Ovary (tissue), 9 donors: Measurements from ENCODE around the gene CRPPA. TPM values are rescaled to one million over a fixed set of nuclear protein-coding genes. Genes with fewer than 3 reads are reported as not detected.

Source experiments
- DNase-seq, 5 donors: peaks; one replicate each; pipeline ENCODE4 v3.0.0-alpha.2; 2019 to 2020
- H3K27ac ChIP-seq, 2 donors: fragments of 200-600 bp; one replicate each; pipeline versions ENCODE4 v1.5.1 to v1.8.0; 2019 to 2022
- H3K27me3 ChIP-seq: fragments of 200-600 bp; one replicate; pipeline ENCODE4 v1.8.0; 2022
- H3K36me3 ChIP-seq: fragments of 200-600 bp; sonication (generic); one replicate; pipeline ENCODE4 v1.5.1; 2019
- H3K4me1 ChIP-seq: one replicate; pipeline ENCODE4 v1.8.1; 2013; ENCODE audit warnings: mild to moderate bottlenecking, moderate library complexity; ENCODE audit not compliant: insufficient read depth
- H3K4me3 ChIP-seq: fragments of 200-600 bp; sonication (generic); one replicate; pipeline ENCODE4 v1.5.1; 2017
- H3K9me3 ChIP-seq, 2 donors: fragments of 200-600 bp in 1 of 2; sonication (generic) in 1 of 2; one replicate each; pipeline versions ENCODE4 v1.5.1 to v1.8.1; 2013 to 2019; ENCODE audit warnings: mild to moderate bottlenecking in 1 of 2, moderate library complexity in 1 of 2
- CTCF ChIP-seq, 3 donors: fragments of 450-650 bp in 2 of 3; fragments of 200-600 bp in 1 of 3; IDR thresholded peaks; one replicate each; pipeline versions ENCODE4 v1.5.1 to v1.8.0; 2016 to 2022; ENCODE audit warnings: antibody characterized with exemption in 3 of 3, mild to moderate bottlenecking in 1 of 3
- EP300 ChIP-seq: sonication (generic); formaldehyde crosslinking; IDR thresholded peaks from one replicate; pipeline ENCODE4 v1.6.1; 2017; ENCODE audit warnings: antibody characterized with exemption
- POLR2A ChIP-seq: fragments of 450-650 bp; IDR thresholded peaks from one replicate; pipeline ENCODE4 v1.6.1; 2017; ENCODE audit warnings: antibody characterized with exemption, mild to moderate bottlenecking, moderate library complexity
- WGBS, 3 donors: extraction: QIAGEN DNeasy Blood & Tissue Kit in 1 of 3; methylation state at CpG; one replicate each; pipeline versions ENCODE4 v1.1.5 to v1.1.7; 2013 to 2017; 5-methylcytosine and 5-hydroxymethylcytosine counted together
- intact Hi-C, 4 donors: fragments of 100-400 bp; cut with DNase I; formaldehyde crosslinking; loops; one replicate each; pipeline versions ENCODE4 v1.11.0 to v1.15.1; 2022 to 2023
- polyA plus RNA-seq, 2 donors: library from polyadenylated mRNA; stranded (reverse); fragments of 200-250 nt in 1 of 2; fragments of 350-450 nt in 1 of 2; fragmentation: Illumina TruSeq in 1 of 2; extraction: RNeasy Lipid Tissue Mini Kit (QIAGEN cat#74804) in 1 of 2; gene quantifications; one replicate each; pipeline ENCODE4 v1.2.3, GENCODE V29; 2013 to 2014
- total RNA-seq, 7 donors: library from RNA; depleted of rRNA in 2 of 7; stranded (reverse); fragments of >200 nt in 2 of 7; fragmentation: NEBNext Ultra II Directional in 3 of 7; extraction: Animal tissue kit (Norgen Biotek cat#: 25700) in 3 of 7; gene quantifications; one replicate each; pipeline versions ENCODE4 v1.1.0 to v1.2.4, GENCODE V29; 2016 to 2023
- donor health status: DM: no; HTN: no; CAD: no; lungs with moderate emphysema.
- donor health status: DM: no; HTN: no; CAD: no.
- donor health status: Bipolar disorder and iron deficiency.
- donor health status: DM: yes; HTN: yes; CAD: no.
- donor health status: DM: no; HTN: no; CAD: no.
- donor health status: DM: yes; HTN: yes; CAD: no.

Gene CRPPA
- total and polyA plus RNA-seq, 9 donors: 0.68 to 5.2 (median 3.2) TPM

GRCh38 chr7:16433568-16434122 is 12.3 kb upstream of the CRPPA start:
- DNase-seq: no peak
- 81 to 88% (median 83%) methylated on average over 2 of the region's 2 CpGs for WGBS, 3 donors
- Histone ChIP-seq H3K36me3 (no peaks in the 10 kb centered on the region), H3K27ac (no peak overlapping the region), H3K4me3 (no peak overlapping the region), H3K4me1 (no peaks in the 10 kb centered on the region), H3K27me3 (no peaks in the 10 kb centered on the region), H3K9me3 (no peaks in the 10 kb centered on the region)
- TF ChIP-seq EP300 (no peak), CTCF (IDR thresholded peaks at IDR 0.05) (no peak), POLR2A (no peak)
- intact Hi-C loops: no loop called here

- Histone ChIP-seq H3K27me3 (no peaks in the 10 kb centered on the region), H3K27ac (no peak overlapping the region), H3K4me1 (no peaks in the 10 kb centered on the region), H3K4me3 (no peak overlapping the region), H3K36me3 (no peaks in the 10 kb centered on the region), H3K9me3 (no peaks in the 10 kb centered on the region)
- TF ChIP-seq CTCF (IDR thresholded peaks at IDR 0.05) (no peak), EP300 (no peak), POLR2A (no peak)
- 90 to 93% (median 92%) methylated on average over 1 of the region's 1 CpG for WGBS, 3 donors
- no peak for DNase-seq
- intact Hi-C loops: no loop called here
These were observed 11.0 kb upstream of the CRPPA start for GRCh38 chr7:16432425-16432731.

GRCh38 chr7:16431646-16432424 is 10.5 kb upstream of the CRPPA start:
- Histone ChIP-seq H3K27me3 (no peaks in the 10 kb centered on the region), H3K4me3 (no peak overlapping the region), H3K9me3 (no peaks in the 10 kb centered on the region), H3K4me1 (no peaks in the 10 kb centered on the region), H3K36me3 (no peaks in the 10 kb centered on the region), H3K27ac (no peak overlapping the region)
- TF ChIP-seq EP300 (no peak), CTCF (IDR thresholded peaks at IDR 0.05) (no peak), POLR2A (no peak)
- intact Hi-C loops: no loop called here
- WGBS, 3 donors: 87 to 91% (median 88%) methylated on average over 2 of the region's 2 CpGs
- DNase-seq: no peak

GRCh38 chr7:16430133-16430532 is 8.8 kb upstream of the CRPPA start:
- H3K4me3 ChIP-seq: no peak overlapping the region
- DNase-seq: no peak
- no peaks in the 10 kb centered on the region for H3K27me3 ChIP-seq
- intact Hi-C loops: no loop called here
- H3K9me3 ChIP-seq: no peaks in the 10 kb centered on the region
- no peak overlapping the region for H3K27ac ChIP-seq
- H3K4me1 ChIP-seq: no peaks in the 10 kb centered on the region
- H3K36me3 ChIP-seq: no peaks in the 10 kb centered on the region
- TF ChIP-seq CTCF (IDR thresholded peaks at IDR 0.05) (no peak), EP300 (no peak), POLR2A (no peak)
- 95 to 98% (median 95%) methylated on average over 3 of the region's 3 CpGs for WGBS, 3 donors
